Astrocyte (in vitro differentiated cells and primary cell): Measurements from ENCODE around the gene STAT3.
"Not testable (repeated sequence)": the region's sequence is repeated elsewhere in the genome, so short reads cannot be mapped to it uniquely, and the experiment has no call there.

Experiments used
- EZH2 ChIP-seq: IDR thresholded peaks from 2 replicates; pipeline ENCODE4 v1.6.1; 2012; ENCODE audit warnings: mild to moderate bottlenecking, low read length, inconsistent platforms; ENCODE audit not compliant: insufficient read depth
- TF ChIP-seq, protein P1 (sequence below): IDR thresholded peaks from 2 replicates; pipeline ENCODE4 v1.5.1; 2011; ENCODE audit warnings: low read depth, mild to moderate bottlenecking, inconsistent platforms, low read length, moderate library complexity; ENCODE audit not compliant: insufficient read depth

DNA sequence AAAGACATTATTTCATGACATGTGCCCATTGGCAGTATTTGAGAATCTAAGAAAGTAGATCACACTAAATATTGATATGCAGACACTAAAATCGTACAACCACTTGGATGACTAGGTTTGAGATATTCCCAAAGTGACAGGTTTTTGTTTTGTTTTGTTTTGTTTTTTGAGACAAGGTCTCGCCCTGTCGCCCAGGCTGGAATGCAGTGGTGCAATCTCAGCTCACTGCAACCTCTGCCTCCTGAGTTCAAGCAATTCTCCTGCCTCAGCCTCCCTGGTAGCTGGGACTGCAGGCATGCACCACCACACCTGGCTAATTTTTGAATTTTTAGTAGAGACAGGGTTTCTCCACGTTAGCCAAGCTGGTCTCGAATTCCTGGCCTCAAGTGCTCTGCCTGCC is 19.9 kb downstream of the STAT3 start:
- TF ChIP-seq, protein P1, sequence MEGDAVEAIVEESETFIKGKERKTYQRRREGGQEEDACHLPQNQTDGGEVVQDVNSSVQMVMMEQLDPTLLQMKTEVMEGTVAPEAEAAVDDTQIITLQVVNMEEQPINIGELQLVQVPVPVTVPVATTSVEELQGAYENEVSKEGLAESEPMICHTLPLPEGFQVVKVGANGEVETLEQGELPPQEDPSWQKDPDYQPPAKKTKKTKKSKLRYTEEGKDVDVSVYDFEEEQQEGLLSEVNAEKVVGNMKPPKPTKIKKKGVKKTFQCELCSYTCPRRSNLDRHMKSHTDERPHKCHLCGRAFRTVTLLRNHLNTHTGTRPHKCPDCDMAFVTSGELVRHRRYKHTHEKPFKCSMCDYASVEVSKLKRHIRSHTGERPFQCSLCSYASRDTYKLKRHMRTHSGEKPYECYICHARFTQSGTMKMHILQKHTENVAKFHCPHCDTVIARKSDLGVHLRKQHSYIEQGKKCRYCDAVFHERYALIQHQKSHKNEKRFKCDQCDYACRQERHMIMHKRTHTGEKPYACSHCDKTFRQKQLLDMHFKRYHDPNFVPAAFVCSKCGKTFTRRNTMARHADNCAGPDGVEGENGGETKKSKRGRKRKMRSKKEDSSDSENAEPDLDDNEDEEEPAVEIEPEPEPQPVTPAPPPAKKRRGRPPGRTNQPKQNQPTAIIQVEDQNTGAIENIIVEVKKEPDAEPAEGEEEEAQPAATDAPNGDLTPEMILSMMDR, result not testable (repeated sequence)
- TF ChIP-seq EZH2, result not testable (repeated sequence)
